Left cardiac atrium (tissue), 4 donors: Measurements from ENCODE around the gene GLYATL3. TPM values are rescaled to one million over a fixed set of nuclear protein-coding genes. Genes with fewer than 3 reads are reported as not detected.
"Not testable (repeated sequence)": the region's sequence is repeated elsewhere in the genome, so short reads cannot be mapped to it uniquely, and the experiment has no call there.

Experiments
- ATAC-seq, 2 donors: fragments of 200-7000 bp; cut with Tn5 transposase; one replicate each; pipeline ENCODE4 v1.9.1; 2020; ENCODE audit warnings: mild to moderate bottlenecking in 2 of 2, moderate library complexity in 2 of 2
- DNase-seq: peaks from one replicate; pipeline ENCODE4 v3.0.0-alpha.2; 2020
- intact Hi-C, 2 donors: fragments of 100-400 bp; cut with DNase I; formaldehyde crosslinking; loops; one replicate each; pipeline versions ENCODE4 v1.14.1 to v1.15.1; 2022 to 2023
- long read RNA-seq: library from polyadenylated mRNA; unstranded; transcript quantifications from one replicate; pipeline ENCODE4 v2.0.0, GENCODE V29; 2021
- total RNA-seq, 2 donors: library from RNA; stranded (reverse); fragmentation: NEBNext Ultra II Directional; extraction: Animal tissue kit (Norgen Biotek cat#: 25700); gene quantifications; one replicate each; pipeline ENCODE4 v1.2.1, GENCODE V29; 2021
- donor health status: DM: no; HTN: yes; CAD: no.
- donor health status: DM: no; HTN: yes; CAD: no; lungs with severe emphysema.
- donor health status: DM: yes; HTN: yes; CAD: no.
- donor health status: Dilated cardiomyopathy.

The GLYATL3 gene
- not detected for total RNA-seq
- long read RNA-seq = 0 reads

DNA sequence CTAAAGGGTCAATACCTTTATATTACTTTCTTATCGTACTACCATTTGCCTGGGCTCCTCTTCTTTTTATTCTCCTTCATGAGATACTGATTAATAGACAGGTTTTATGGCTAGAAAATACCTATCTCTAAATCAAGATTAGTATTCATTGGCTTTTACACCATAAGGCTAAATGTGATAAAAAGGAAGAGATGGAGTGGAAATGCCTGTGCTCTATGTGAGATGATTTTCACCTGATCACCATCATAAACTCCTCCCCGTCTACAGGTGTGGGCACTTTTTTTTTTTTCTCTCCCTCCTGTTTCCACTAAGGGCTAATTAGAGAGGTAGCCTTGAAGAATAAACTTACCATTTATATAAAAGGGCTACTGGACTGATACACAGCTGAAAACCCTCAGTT, at the start of gene GLYATL3:
TSS of gene GLYATL3 (plus strand) at position 301 of the 400 bp plus-strand sequence. CDS start 12,068 bp downstream, outside the sequence.
- ATAC-seq = no peak
- intact Hi-C loops = no loop called here
- no peak for DNase-seq

- no peak for ATAC-seq
- intact Hi-C loops = no loop called here
- DNase-seq = no peak
Observed at GRCh38 chr6:49453221-49453620, 46.5 kb upstream of the GLYATL3 start.

DNA sequence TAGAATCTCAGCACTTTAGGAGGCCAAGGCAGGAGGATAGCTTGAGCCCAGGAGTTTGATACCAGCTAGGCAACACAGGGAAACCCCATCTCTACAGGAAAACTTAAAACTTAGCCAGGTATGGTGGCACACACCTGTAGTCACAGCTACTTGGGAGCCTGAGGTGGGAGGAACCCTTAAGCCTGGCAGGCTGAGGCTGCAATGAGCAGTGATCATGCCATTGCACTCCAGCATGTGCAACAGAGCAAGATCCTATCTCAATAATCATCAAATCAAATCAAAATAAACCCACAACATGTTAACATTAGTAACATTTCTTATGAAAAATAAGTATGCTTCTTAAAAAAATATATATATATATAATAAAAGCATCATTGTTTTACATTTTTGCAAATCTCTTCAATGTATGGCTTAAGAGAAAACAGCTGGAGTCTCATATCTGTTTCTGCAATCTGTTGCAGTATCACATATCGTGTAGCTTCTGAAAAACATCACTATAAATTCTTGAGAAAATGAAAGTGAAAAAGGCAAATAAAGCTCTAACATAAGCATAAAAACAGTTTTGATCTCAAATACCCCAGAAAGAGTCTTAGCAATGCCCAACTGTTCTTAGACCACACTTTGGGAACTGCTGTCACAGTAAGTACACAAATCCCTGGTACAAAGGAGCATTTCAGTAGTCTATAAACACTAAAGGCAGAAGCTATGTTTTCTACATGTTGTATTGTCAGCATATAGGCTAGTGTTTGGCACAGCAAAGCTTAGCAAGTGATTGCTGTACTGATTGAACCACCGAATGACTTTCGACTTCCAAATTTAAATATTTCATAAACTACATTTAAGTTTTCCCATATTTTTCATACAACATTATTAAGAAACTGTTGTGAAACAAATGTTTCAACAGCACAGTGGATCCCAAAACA, 44.7 kb upstream of the GLYATL3 start:
- ATAC-seq = no peak
- intact Hi-C loops = no loop called here
- no peak for DNase-seq

DNA sequence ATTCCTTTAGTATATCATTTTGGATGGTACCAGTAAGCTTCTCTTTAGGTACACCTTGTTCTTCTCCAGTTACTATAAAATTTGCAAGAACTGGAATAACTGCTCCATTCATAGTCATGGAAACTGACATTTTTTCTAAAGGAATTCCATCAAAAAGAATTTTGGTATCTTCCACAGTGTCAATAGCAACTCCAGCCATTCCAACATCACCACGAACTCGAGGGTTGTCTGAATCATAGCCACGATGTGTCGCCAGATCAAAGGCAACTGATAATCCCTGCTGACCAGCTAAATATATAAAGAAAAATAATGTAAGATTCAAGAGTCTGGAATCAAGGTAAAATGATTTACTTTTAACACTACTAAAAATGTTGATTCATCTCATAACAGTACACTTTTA, 42.0 kb upstream of the GLYATL3 start:
- ATAC-seq = no peak
- intact Hi-C loops = no loop called here
- DNase-seq = no peak

GRCh38 chr6:49462071-49462470, 37.7 kb upstream of the GLYATL3 start:
- no peak for DNase-seq
- no peak for ATAC-seq
- intact Hi-C loops = no loop called here

- DNase-seq (no peak), ATAC-seq (peak in 1 of 2 donors; percentile 32)
- intact Hi-C loops = no loop called here
Observed at GRCh38 chr6:49462599-49462926, 37.2 kb upstream of the GLYATL3 start.

GRCh38 chr6:49462927-49463611, 36.7 kb upstream of the GLYATL3 start, which contains the start of the genes CENPQ and MMUT:
Gene CENPQ, plus strand, starts transcription at chr6:49463370. Its CDS starts 6,807 bp downstream, at chr6:49470177.
Gene MMUT, minus strand, starts transcription at chr6:49463253. Its CDS starts 3,787 bp downstream, at chr6:49459466.
- intact Hi-C loops = no loop called here
- peak; percentile 100 for ATAC-seq

DNA sequence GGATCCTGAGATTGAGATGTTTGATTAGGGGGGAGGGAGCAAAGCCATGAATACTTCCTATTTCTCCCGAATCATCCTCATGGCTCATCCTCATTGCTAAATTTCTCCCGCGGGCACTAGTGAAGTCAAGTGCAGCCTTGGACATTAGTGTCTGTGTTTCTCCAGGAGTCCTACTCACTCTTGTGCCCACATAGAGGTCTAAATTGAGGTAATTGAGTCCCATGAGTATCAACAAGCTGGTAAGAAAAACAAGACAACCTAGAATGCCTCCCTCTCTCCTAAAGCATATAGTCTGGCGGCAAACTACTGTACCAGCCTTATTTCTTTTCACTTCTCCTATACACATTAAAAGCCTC, 36.1 kb upstream of the GLYATL3 start:
- ATAC-seq (no peak), DNase-seq (no peak)
- intact Hi-C loops = no loop called here

More at GRCh38 chr6:49462927-49463611, 36.7 kb upstream of the GLYATL3 start, which contains the start of the genes CENPQ and MMUT:
- peak; percentile 94 for DNase-seq

DNA sequence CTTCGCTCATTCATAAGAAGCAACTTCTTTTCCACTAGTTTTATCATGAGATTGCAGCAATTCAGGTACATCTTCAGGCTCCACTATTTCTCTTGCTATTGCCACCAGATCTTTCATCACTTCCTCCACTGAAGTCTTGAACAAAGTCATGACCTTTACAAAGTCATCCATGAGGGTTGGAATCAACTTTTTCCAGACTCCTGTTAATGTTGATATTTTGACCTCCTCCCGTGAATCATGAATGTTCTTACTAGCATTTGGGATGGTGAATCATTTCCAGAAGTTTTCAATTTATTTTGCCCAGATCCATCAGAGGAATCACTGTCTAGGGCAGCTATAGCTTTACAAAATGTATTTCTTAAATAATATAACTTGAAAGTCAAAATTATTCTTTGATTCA, 35.0 kb upstream of the GLYATL3 start:
- ATAC-seq (no peak), DNase-seq (no peak)
- intact Hi-C loops = no loop called here

DNA sequence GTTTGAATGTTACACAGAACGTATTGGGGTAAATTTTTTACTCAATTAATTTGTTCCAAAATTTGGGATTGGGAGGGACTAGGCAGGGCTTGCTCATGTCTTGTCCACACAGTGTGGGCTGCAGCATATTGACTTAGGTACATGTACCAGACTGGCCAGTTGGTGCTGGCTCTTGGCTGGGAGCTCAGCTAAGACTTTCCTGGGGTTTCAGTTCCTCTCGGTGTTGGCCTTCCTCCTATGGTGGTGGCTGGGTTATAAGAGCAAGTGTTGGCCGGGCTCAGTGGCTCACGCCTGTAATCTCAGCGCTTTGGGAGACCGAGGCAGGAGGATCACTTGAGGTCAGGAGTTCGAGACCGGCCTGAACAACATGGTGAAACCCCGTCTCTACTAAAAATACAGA, 31.7 kb upstream of the GLYATL3 start:
- no peak for ATAC-seq
- DNase-seq = no peak
- intact Hi-C loops = no loop called here

- intact Hi-C loops, ATAC-seq, DNase-seq: not testable (repeated sequence)
Observed at GRCh38 chr6:49476564-49476963, 23.2 kb upstream of the GLYATL3 start.

DNA sequence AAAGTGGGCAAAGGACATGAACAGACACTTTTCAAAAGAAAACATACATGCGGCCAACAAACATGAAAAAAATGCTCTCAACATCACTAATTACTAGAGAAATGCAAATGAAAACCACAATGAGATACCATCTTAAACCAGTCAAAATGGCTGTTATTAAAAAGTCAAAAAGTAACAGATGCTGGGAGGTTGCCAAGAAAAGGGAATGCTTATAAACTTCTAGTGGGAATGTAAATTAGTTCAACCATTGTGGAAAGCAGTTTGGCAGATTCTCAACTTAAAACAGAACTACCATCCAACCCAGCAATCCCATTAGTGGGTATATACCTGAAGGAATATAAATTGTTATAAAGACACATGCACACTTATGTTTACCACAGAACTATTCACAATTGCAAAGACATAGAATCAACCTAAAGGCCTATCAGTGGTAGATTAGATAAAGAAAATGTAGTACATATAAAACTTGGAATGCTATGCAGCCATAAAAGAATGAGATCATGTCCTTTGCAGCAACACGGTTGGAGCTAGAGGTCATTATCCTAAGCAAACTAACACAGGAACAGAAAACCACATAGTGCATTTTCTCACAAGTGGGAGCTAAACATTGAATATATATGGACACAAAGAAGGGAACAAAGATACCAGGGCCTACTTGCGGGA, 20.3 kb upstream of the GLYATL3 start:
- DNase-seq (no peak), ATAC-seq (no peak)

DNA sequence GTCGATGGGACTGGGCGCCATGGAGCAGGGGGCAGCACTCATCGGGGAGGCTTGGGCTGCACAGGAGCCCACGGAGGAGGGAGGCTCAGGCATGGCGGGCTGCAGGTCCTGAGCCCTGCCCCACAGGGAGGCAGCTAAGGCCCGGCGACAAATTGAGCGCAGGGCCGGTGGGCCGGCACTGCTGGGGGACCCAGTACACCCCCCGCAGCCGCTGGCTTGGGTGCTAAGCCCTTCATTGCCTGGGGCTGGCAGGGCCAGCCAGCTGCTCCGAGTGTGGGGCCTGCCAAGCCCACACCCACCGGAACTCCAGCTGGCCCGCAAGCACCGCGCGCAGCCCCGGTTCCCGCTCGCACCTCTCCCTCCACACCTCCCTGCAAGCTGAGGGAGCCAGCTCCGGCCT, 17.9 kb upstream of the GLYATL3 start:
- DNase-seq, ATAC-seq, intact Hi-C loops: not testable (repeated sequence)

More for the DNA sequence above, 20.3 kb upstream of the GLYATL3 start:
- intact Hi-C loops = no loop called here

DNA sequence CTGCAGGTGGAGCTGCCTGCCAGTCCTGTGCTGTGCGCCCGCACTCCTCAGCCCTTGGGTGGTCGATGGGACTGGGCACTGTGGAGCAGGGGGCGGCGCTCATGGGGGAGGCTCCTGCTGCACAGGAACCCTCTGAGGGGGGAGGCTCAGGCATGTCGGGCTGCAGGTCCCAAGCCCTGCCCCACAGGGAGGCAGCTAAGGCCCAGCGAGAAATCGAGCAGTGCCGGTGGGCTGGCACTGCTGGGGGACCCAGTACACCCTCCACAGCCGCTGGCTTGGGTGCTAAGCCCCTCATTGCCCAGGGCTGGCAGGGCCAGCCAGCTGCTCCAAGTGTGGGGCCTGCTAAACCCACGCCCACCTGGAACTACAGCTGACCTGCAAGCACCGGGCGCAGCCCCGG, 16.3 kb upstream of the GLYATL3 start:
- intact Hi-C loops, ATAC-seq, DNase-seq: not testable (repeated sequence)

- DNase-seq (no peak), ATAC-seq (no peak)
- intact Hi-C loops = no loop called here
Observed at GRCh38 chr6:49490633-49491032, 9.1 kb upstream of the GLYATL3 start.

- ATAC-seq (no peak), DNase-seq (no peak)
- intact Hi-C loops = no loop called here
Observed at GRCh38 chr6:49497304-49497703, 2.4 kb upstream of the GLYATL3 start.

- ATAC-seq = no peak
- intact Hi-C loops = no loop called here
- DNase-seq = no peak
Observed at GRCh38 chr6:49499126-49499525, 597 bp upstream of the GLYATL3 start.

GRCh38 chr6:49504666-49505065, 4.9 kb downstream of the GLYATL3 start:
- ATAC-seq (no peak), DNase-seq (no peak)
- intact Hi-C loops = no loop called here

DNA sequence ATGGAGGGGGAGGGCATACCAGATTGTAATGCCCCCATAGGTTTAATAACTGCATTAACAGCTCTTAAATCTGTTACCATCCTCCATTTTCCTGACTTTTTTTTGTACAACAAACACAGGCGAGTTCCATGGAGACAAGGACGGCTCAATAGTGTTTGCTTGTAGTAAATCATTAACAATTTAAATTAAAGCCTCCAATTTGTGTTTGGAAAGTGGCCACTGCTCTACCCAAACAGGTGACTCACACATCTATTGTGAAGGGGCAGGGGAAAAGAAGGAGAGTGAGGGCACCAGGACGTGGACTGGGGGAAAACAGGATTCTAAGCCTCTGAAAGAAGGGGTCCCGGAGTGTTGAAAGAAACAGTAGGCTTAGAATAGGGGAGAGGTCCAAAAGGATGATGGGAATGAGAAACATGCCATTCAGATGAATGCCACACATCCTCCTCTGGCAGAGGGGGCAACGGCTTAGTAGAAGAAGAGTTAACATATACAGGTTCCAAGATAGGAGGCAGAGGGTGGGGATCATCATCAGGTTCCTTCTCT, 6.9 kb downstream of the GLYATL3 start:
- no peak for DNase-seq
- no peak for ATAC-seq
- intact Hi-C loops = no loop called here
